Hepatocyte (in vitro differentiated cells): ENCODE results near the gene TXLNA.

Experiments
- EZH2 ChIP-seq: fragments of 200-600 bp; sonication (generic); IDR thresholded peaks from 2 replicates; pipeline ENCODE4 v1.6.1; 2016; ENCODE audit warnings: antibody characterized with exemption, mild to moderate bottlenecking, borderline replicate concordance
- EZH2phosphoT487 ChIP-seq: fragments of 200-600 bp; sonication (generic); IDR thresholded peaks from one replicate; pipeline ENCODE4 v1.6.1; 2018; ENCODE audit warnings: antibody characterized with exemption, mild to moderate bottlenecking, low read depth, moderate library complexity; ENCODE audit not compliant: unreplicated experiment, severe bottlenecking
- TF ChIP-seq, protein P1 (sequence below): fragments of 200-600 bp; sonication (generic); IDR thresholded peaks from 2 replicates; pipeline ENCODE4 v1.5.1; 2016; ENCODE audit warnings: antibody characterized with exemption, mild to moderate bottlenecking; ENCODE audit not compliant: poor library complexity

DNA sequence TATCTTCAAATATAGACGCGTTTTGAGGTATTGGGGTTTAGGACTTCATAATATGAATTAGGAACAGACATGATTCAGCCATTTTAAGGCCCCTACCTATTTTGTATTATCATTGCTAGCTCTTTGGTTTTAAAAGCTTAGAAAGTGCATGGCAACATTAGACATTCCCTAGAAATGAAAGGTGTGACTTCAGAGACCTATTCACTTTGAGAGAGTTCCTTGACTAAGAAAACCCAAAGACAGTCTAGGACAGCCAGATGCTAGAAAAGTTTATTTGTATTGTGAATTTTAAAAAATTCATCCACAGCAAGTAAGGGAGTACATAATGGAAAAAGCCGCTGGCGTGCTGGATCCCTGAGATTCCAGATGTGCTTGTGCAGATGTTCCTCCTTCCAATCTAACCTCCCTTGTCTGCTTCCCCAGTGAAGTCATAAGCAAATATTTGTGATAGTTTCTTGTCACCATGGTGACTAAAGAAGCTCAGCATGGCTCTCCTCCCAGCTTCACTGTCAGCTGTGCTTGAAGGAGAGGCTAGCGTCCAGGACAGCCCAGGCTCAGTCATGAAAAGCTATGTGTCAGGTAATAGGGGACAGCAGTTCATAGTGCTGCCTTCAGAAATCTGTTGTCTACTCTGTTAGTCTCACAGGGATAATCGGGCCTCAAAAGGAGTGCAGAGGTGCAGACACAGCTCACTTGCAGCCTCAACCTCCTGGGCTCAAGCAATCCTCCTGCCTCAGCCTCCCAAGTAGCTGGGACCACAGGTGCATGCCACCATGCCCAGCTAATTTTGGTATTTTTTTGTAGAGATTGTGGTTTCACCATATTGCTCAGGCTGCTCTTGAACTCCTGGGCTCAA, 36.8 kb upstream of the TXLNA start:
- TF ChIP-seq, protein P1, sequence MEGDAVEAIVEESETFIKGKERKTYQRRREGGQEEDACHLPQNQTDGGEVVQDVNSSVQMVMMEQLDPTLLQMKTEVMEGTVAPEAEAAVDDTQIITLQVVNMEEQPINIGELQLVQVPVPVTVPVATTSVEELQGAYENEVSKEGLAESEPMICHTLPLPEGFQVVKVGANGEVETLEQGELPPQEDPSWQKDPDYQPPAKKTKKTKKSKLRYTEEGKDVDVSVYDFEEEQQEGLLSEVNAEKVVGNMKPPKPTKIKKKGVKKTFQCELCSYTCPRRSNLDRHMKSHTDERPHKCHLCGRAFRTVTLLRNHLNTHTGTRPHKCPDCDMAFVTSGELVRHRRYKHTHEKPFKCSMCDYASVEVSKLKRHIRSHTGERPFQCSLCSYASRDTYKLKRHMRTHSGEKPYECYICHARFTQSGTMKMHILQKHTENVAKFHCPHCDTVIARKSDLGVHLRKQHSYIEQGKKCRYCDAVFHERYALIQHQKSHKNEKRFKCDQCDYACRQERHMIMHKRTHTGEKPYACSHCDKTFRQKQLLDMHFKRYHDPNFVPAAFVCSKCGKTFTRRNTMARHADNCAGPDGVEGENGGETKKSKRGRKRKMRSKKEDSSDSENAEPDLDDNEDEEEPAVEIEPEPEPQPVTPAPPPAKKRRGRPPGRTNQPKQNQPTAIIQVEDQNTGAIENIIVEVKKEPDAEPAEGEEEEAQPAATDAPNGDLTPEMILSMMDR: no peak
- TF ChIP-seq EZH2 (no peak), EZH2phosphoT487 (no peak)
